CD4-positive, alpha-beta memory T cell (primary cell): ENCODE measurements around the gene C20orf141. TPM values are rescaled to one million over a fixed set of nuclear protein-coding genes. Genes with fewer than 3 reads are reported as not detected.

Source experiments
- CTCF ChIA-PET: fragments of 350-600 bp; sonication (Branson Sonifier 250); formaldehyde crosslinking; loops from one replicate; lab custom pipeline; 2021; ENCODE audit warnings: inconsistent platforms; ENCODE audit not compliant: partially characterized antibody; lab: Charles Lee
- POLR2A ChIA-PET: fragments of 350-600 bp; sonication (Branson Sonifier 250); formaldehyde crosslinking; loops from one replicate; lab custom pipeline; 2021; ENCODE audit not compliant: partially characterized antibody; lab: Charles Lee
- DNase-seq, 5 donors: peaks; one replicate each; pipeline versions ENCODE4 v3.0.0 to v3.0.0-alpha.2; 2020 to 2022; ENCODE audit warnings: mixed read lengths in 1 of 5
- H3K27ac ChIP-seq: one replicate; pipeline ENCODE4 v1.7.0; 2013; ENCODE audit warnings: low read depth, low read length
- H3K27me3 ChIP-seq: 2 replicates; pipeline ENCODE4 v1.7.0; 2013; ENCODE audit warnings: mild to moderate bottlenecking, low read length, moderate library complexity; ENCODE audit not compliant: insufficient read depth
- H3K36me3 ChIP-seq: 2 replicates; pipeline ENCODE4 v1.7.0; 2013; ENCODE audit warnings: mild to moderate bottlenecking, low read length, moderate library complexity; ENCODE audit not compliant: insufficient read depth
- H3K4me1 ChIP-seq: 2 replicates; pipeline ENCODE4 v1.7.0; 2013; ENCODE audit warnings: mild to moderate bottlenecking, low read length, moderate library complexity; ENCODE audit not compliant: insufficient read depth
- H3K4me3 ChIP-seq, 2 donors: one replicate each; pipeline ENCODE4 v1.7.0; 2013; ENCODE audit warnings: low read length in 2 of 2, mild to moderate bottlenecking in 1 of 2
- H3K9me3 ChIP-seq, 2 donors: one replicate each; pipeline ENCODE4 v1.7.0; 2013; ENCODE audit warnings: low read length in 2 of 2, control low read depth in 1 of 2; ENCODE audit not compliant: control insufficient read depth in 1 of 2
- H3K27ac Mint-ChIP-seq, 7 donors: one replicate each; pipeline ENCODE4 v1.8.0; 2020 to 2021; ENCODE audit warnings: mixed read lengths in 7 of 7, mild to moderate bottlenecking in 6 of 7, inconsistent platforms in 3 of 7, moderate library complexity in 3 of 7
- H3K27me3 Mint-ChIP-seq, 2 donors: one replicate each; pipeline ENCODE4 v1.8.0; 2020 to 2021; ENCODE audit warnings: mixed read lengths in 2 of 2
- H3K36me3 Mint-ChIP-seq, 2 donors: one replicate each; pipeline ENCODE4 v1.8.0; 2020 to 2021; ENCODE audit warnings: mixed read lengths in 2 of 2, inconsistent platforms in 1 of 2, mild to moderate bottlenecking in 1 of 2
- H3K4me1 Mint-ChIP-seq, 4 donors: one replicate each; pipeline ENCODE4 v1.8.0; 2020 to 2021; ENCODE audit warnings: mixed read lengths in 4 of 4, mild to moderate bottlenecking in 1 of 4
- H3K4me3 Mint-ChIP-seq, 8 donors: one replicate each; pipeline ENCODE4 v1.8.0; 2020 to 2021; ENCODE audit warnings: mixed read lengths in 8 of 8, mild to moderate bottlenecking in 7 of 8, moderate library complexity in 6 of 8, inconsistent platforms in 3 of 8
- H3K9me3 Mint-ChIP-seq, 8 donors: one replicate each; pipeline ENCODE4 v1.8.0; 2020 to 2021; ENCODE audit warnings: mixed read lengths in 8 of 8, mild to moderate bottlenecking in 5 of 8, inconsistent platforms in 3 of 8, moderate library complexity in 1 of 8
- intact Hi-C: fragments of 100-400 bp; cut with micrococcal nuclease; formaldehyde crosslinking; loops from one replicate; pipeline ENCODE4 v1.15.1; 2023
- polyA plus RNA-seq, 2 donors: library from polyadenylated mRNA; unstranded; fragments of 300-500 nt; fragmentation: Illumina TruSeq; gene quantifications; one replicate each; pipeline ENCODE4 v1.2.3, GENCODE V29; 2021
- total RNA-seq, 2 experiments: library from RNA; stranded (reverse); gene quantifications; one replicate each; pipeline ENCODE4 v1.2.3, GENCODE V29; 2021

Gene C20orf141
- total and polyA plus RNA-seq, 4 experiments from 2014 or later = not detected

GRCh38 chr20:2800521-2801285, 14.1 kb upstream of the C20orf141 start, which contains the start of gene CPXM1:
Gene CPXM1 (minus strand): TSS chr20:2800627. CDS start chr20:2800572, 55 bp downstream.
- Mint-ChIP-seq H3K36me3 (no peaks in the 10 kb centered on the region), H3K4me3 (peak within 1 kb of the TSS; percentile 85 to 97 (median 90)), H3K27ac (peak within 1 kb of the TSS in 4 of 7 donors; percentile 4 to 64 (median 30)), H3K9me3 (peaks cover 0 to 2% (median 0%) of the 10 kb centered on the region in 8 donors), H3K27me3 (peaks cover 54 to 68% of the 10 kb centered on the region in 2 donors), H3K4me1 (peaks cover 19 to 37% (median 24%) of the 10 kb centered on the region in 4 donors)
- POLR2A ChIA-PET = no interaction called here
- Histone ChIP-seq H3K27me3 (peaks cover 11% of the 10 kb centered on the region), H3K9me3 (no peaks in the 10 kb centered on the region), H3K4me1 (peaks cover 23% of the 10 kb centered on the region), H3K27ac (no peak within 1 kb of the TSS), H3K4me3 (peak within 1 kb of the TSS; percentile 36 to 57), H3K36me3 (no peaks in the 10 kb centered on the region)
- intact Hi-C loops = no loop called here
- no peak for DNase-seq
- CTCF ChIA-PET = no interaction called here

- no peaks in the 10 kb centered on the region for H3K36me3 ChIP-seq
- Mint-ChIP-seq H3K4me1 (peaks cover 19 to 37% (median 24%) of the 10 kb centered on the region in 4 donors), H3K9me3 (peaks cover 0 to 2% (median 0%) of the 10 kb centered on the region in 8 donors), H3K27ac (peak overlapping the region in 2 of 7 donors; percentile 4 to 23), H3K27me3 (peaks cover 58 to 74% of the 10 kb centered on the region in 2 donors), H3K36me3 (no peaks in the 10 kb centered on the region), H3K4me3 (peak overlapping the region; percentile 74 to 92 (median 78))
- POLR2A ChIA-PET = no interaction called here
- intact Hi-C loops = no loop called here
- peaks cover 11% of the 10 kb centered on the region for H3K27me3 ChIP-seq
- H3K4me3 ChIP-seq = no peak overlapping the region
- no peak overlapping the region for H3K27ac ChIP-seq
- CTCF ChIA-PET = no interaction called here
- no peak for DNase-seq
- no peaks in the 10 kb centered on the region for H3K9me3 ChIP-seq
- H3K4me1 ChIP-seq = peaks cover 23% of the 10 kb centered on the region
Measured at GRCh38 chr20:2801286-2801728, 13.5 kb upstream of the C20orf141 start.

- H3K27me3 ChIP-seq = peaks cover 11% of the 10 kb centered on the region
- H3K36me3 Mint-ChIP-seq = no peaks in the 10 kb centered on the region
- POLR2A ChIA-PET = no interaction called here
- H3K4me1 Mint-ChIP-seq = peaks cover 18 to 32% (median 22%) of the 10 kb centered on the region in 4 donors
- CTCF ChIA-PET = no interaction called here
- no peak overlapping the region for H3K4me3 Mint-ChIP-seq
- H3K9me3 ChIP-seq = no peaks in the 10 kb centered on the region
- H3K27me3 Mint-ChIP-seq = peaks cover 51 to 64% of the 10 kb centered on the region in 2 donors
- H3K9me3 Mint-ChIP-seq = peaks cover 0 to 2% (median 0%) of the 10 kb centered on the region in 8 donors
- H3K27ac Mint-ChIP-seq = peak overlapping the region in 1 of 7 donors; percentile 41
- H3K36me3 ChIP-seq = no peaks in the 10 kb centered on the region
- no peak for DNase-seq
- H3K4me3 ChIP-seq = no peak overlapping the region
- intact Hi-C loops = no loop called here
- no peak overlapping the region for H3K27ac ChIP-seq
- H3K4me1 ChIP-seq = peaks cover 20% of the 10 kb centered on the region
Measured at GRCh38 chr20:2804041-2804828, 10.6 kb upstream of the C20orf141 start.

- Mint-ChIP-seq H3K9me3 (peaks cover 0 to 2% (median 0%) of the 10 kb centered on the region in 8 donors), H3K27me3 (peaks cover 43 to 55% of the 10 kb centered on the region in 2 donors), H3K4me1 (peaks cover 11 to 24% (median 14%) of the 10 kb centered on the region in 4 donors), H3K36me3 (no peaks in the 10 kb centered on the region), H3K4me3 (no peak overlapping the region), H3K27ac (no peak overlapping the region)
- Histone ChIP-seq H3K9me3 (no peaks in the 10 kb centered on the region), H3K27ac (no peak overlapping the region), H3K36me3 (no peaks in the 10 kb centered on the region), H3K4me1 (peaks cover 12% of the 10 kb centered on the region), H3K4me3 (no peak overlapping the region), H3K27me3 (peaks cover 7% of the 10 kb centered on the region)
- DNase-seq = no peak
- ChIA-PET CTCF (no interaction called here), POLR2A (no interaction called here)
- intact Hi-C loops = no loop called here
Measured at GRCh38 chr20:2804852-2805688, 9.7 kb upstream of the C20orf141 start.

- H3K9me3 ChIP-seq = no peaks in the 10 kb centered on the region
- H3K36me3 Mint-ChIP-seq = no peaks in the 10 kb centered on the region
Measured at GRCh38 chr20:2805689-2806350, 9.0 kb upstream of the C20orf141 start.

GRCh38 chr20:2806351-2806701, 8.5 kb upstream of the C20orf141 start:
- Histone ChIP-seq H3K9me3 (no peaks in the 10 kb centered on the region), H3K27me3 (peaks cover under 1% of the 10 kb centered on the region), H3K36me3 (no peaks in the 10 kb centered on the region), H3K4me3 (no peak overlapping the region), H3K4me1 (peaks cover 3% of the 10 kb centered on the region), H3K27ac (no peak overlapping the region)
- peaks cover 3 to 13% (median 5%) of the 10 kb centered on the region in 4 donors for H3K4me1 Mint-ChIP-seq
- intact Hi-C loops = no loop called here
- CTCF ChIA-PET = no interaction called here
- no peaks in the 10 kb centered on the region for H3K36me3 Mint-ChIP-seq
- H3K4me3 Mint-ChIP-seq = no peak overlapping the region
- POLR2A ChIA-PET = no interaction called here
- no peak overlapping the region for H3K27ac Mint-ChIP-seq
- no peak for DNase-seq
- H3K9me3 Mint-ChIP-seq = peaks cover 0 to 3% (median 0%) of the 10 kb centered on the region in 8 donors
- H3K27me3 Mint-ChIP-seq = peaks cover 35 to 51% of the 10 kb centered on the region in 2 donors

More at GRCh38 chr20:2805689-2806350, 9.0 kb upstream of the C20orf141 start:
- DNase-seq = no peak
- POLR2A ChIA-PET = no interaction called here
- H3K4me1 ChIP-seq = peaks cover 8% of the 10 kb centered on the region
- no peak overlapping the region for H3K4me3 ChIP-seq
- H3K36me3 ChIP-seq = no peaks in the 10 kb centered on the region
- H3K9me3 Mint-ChIP-seq = peaks cover 0 to 2% (median 0%) of the 10 kb centered on the region in 8 donors
- H3K4me1 Mint-ChIP-seq = peaks cover 7 to 18% (median 10%) of the 10 kb centered on the region in 4 donors
- peaks cover 5% of the 10 kb centered on the region for H3K27me3 ChIP-seq
- H3K27me3 Mint-ChIP-seq = peaks cover 40 to 52% of the 10 kb centered on the region in 2 donors
- CTCF ChIA-PET = no interaction called here
- no peak overlapping the region for H3K27ac Mint-ChIP-seq
- no peak overlapping the region for H3K4me3 Mint-ChIP-seq
- intact Hi-C loops = no loop called here
- H3K27ac ChIP-seq = no peak overlapping the region
